HepG2 (cell line): Measurements from ENCODE around the gene CLDN15. TPM values are rescaled to one million over a fixed set of nuclear protein-coding genes. Genes with fewer than 3 reads are reported as not detected.

ENCODE experiments used
- AGO2 ChIP-seq: fragments of 200-400 bp; formaldehyde crosslinking; optimal IDR thresholded peaks from 2 replicates; pipeline ENCODE3; 2017; ENCODE audit warnings: mild to moderate bottlenecking, low read depth, low read length, moderate library complexity
- EED ChIP-seq: sonication (generic); formaldehyde crosslinking; IDR thresholded peaks from 2 replicates; pipeline ENCODE4 v1.5.0; 2020; ENCODE audit warnings: mild to moderate bottlenecking, missing genetic modification reagents
- ESRRA ChIP-seq: sonication (generic); formaldehyde crosslinking; IDR thresholded peaks from 2 replicates; pipeline ENCODE4 v1.5.1; 2020; ENCODE audit warnings: mild to moderate bottlenecking, low read depth, missing genetic modification reagents
- HDAC6 ChIP-seq: fragments of 200-600 bp; sonication (generic); IDR thresholded peaks from 2 replicates; pipeline ENCODE4 v1.7.0; 2017; ENCODE audit warnings: mild to moderate bottlenecking, antibody characterized with exemption, low read length, low read depth
- KDM5B ChIP-seq: sonication (generic); formaldehyde crosslinking; IDR thresholded peaks from 2 replicates; pipeline ENCODE4 v1.4.0; 2020; ENCODE audit warnings: missing genetic modification reagents, mild to moderate bottlenecking, borderline replicate concordance
- KLF13 ChIP-seq: sonication (generic); formaldehyde crosslinking; IDR thresholded peaks from 2 replicates; pipeline ENCODE4 v1.4.0; 2020; ENCODE audit warnings: mild to moderate bottlenecking, missing genetic modification reagents
- NFYB ChIP-seq: sonication (generic); formaldehyde crosslinking; IDR thresholded peaks from 2 replicates; pipeline ENCODE4 v1.4.0; 2020; ENCODE audit warnings: missing genetic modification reagents
- PHF21A ChIP-seq: sonication (generic); formaldehyde crosslinking; IDR thresholded peaks from 2 replicates; pipeline ENCODE4 v1.5.0; 2020; ENCODE audit warnings: mild to moderate bottlenecking, missing genetic modification reagents
- ZC3H13 ChIP-seq: sonication (generic); formaldehyde crosslinking; IDR thresholded peaks from 2 replicates; pipeline ENCODE4 v1.8.1; 2023; ENCODE audit warnings: mild to moderate bottlenecking, missing genetic modification reagents, moderate library complexity
- ZNF225 ChIP-seq: sonication (generic); formaldehyde crosslinking; IDR thresholded peaks from 2 replicates; pipeline ENCODE4 v1.4.0; 2020; ENCODE audit warnings: mild to moderate bottlenecking, missing genetic modification reagents
- ZNF558 ChIP-seq: sonication (generic); formaldehyde crosslinking; IDR thresholded peaks from 2 replicates; pipeline ENCODE4 v1.9.0; 2022; ENCODE audit warnings: mild to moderate bottlenecking, missing genetic modification reagents, borderline replicate concordance
- ZNF761 ChIP-seq: sonication (generic); formaldehyde crosslinking; conservative IDR thresholded peaks from 2 replicates; pipeline ENCODE4 v1.4.0; 2020; ENCODE audit warnings: mild to moderate bottlenecking, missing genetic modification reagents
- polyA plus RNA-seq, 8 experiments: library from polyadenylated mRNA; depleted of rRNA in 3 of 8; stranded (reverse) in 7 of 8; unstranded in 1 of 8; fragments of >200 nt; fragmentation: Illumina TruSeq in 4 of 8; extraction: Trizol in 4 of 8; gene quantifications; 2 replicates each; pipeline versions ENCODE4 v1.2.1 to v1.2.3, GENCODE V29; 2011 to 2016; ENCODE audit warnings: low read depth in 4 of 8, missing spikeins in 1 of 8, mixed read lengths in 1 of 8; ENCODE audit not compliant: insufficient read depth in 1 of 8
- total RNA-seq, 5 experiments: library from RNA; depleted of rRNA; stranded (reverse); fragments of >200 nt; fragmentation: Illumina TruSeq; extraction: Trizol; gene quantifications; 2 replicates each; pipeline ENCODE4 v1.2.3, GENCODE V29; 2016; ENCODE audit warnings: low read depth in 1 of 5
- TF ChIP-seq, protein P1 (sequence below): sonication (generic); formaldehyde crosslinking; IDR thresholded peaks from 2 replicates; pipeline ENCODE4 v1.4.0; 2020; ENCODE audit warnings: missing genetic modification reagents, borderline replicate concordance
- TF ChIP-seq, protein P2 (sequence below): sonication (generic); formaldehyde crosslinking; IDR thresholded peaks from 2 replicates; pipeline ENCODE4 v1.4.0; 2020; ENCODE audit warnings: missing genetic modification reagents
- TF ChIP-seq, protein P3 (sequence below), 2 experiments: fragments of 450-650 bp in 1 of 2; sonication (generic) in 1 of 2; formaldehyde crosslinking; IDR thresholded peaks; 2 replicates each; pipeline versions ENCODE4 v1.5.0 to v1.8.0; 2020 to 2022; ENCODE audit warnings: mild to moderate bottlenecking in 1 of 2, missing genetic modification reagents in 1 of 2
- TF ChIP-seq, protein P4 (sequence below): sonication (generic); formaldehyde crosslinking; IDR thresholded peaks from 2 replicates; pipeline ENCODE4 v1.4.0; 2020; ENCODE audit warnings: mild to moderate bottlenecking, low read depth, missing genetic modification reagents

CLDN15 gene
- total and polyA plus RNA-seq, 2 of the 13 experiments (the other 11 are each of a cell fraction or from before 2014, with no cell fraction given) = 7.1 to 17.8 TPM

DNA sequence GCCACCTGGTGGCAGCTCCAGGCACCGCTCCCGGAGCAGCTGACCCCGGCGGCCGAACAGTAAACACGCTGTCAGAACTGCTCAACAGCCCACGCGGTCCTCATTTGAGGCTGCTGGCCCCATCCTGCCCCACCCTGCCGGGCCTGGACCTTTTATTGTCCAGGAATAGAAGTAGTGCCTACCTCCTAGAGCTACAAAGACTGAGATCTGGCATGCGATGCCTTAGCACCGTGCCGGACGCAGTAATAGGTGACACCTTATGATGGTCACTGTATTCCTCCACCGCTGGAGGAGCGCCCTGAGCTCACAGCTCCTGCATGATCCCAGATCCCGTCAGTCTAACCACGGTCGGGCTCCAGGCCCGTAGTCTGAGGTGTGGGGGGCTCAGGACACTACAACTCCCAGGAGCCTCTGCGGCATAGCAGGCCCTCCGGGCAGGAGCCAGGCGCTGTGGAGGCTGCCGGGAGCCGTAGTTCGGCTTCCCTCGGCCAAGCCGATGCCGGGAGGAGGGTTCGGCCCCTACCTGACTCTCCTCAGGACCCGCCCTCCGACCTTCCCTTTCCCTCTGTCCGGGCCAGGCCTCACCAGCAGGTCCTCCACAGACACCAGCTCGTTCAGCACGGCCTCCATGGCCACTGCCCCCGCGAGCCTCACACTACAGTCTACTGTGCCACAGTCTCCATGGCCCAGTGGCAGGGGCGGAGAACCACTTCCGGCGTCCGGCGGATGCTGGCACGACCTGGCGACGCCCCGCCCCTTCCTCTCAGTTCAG, 7.0 kb upstream of the CLDN15 start, which contains the start of gene FIS1 (continued):
- TF ChIP-seq, protein P1, sequence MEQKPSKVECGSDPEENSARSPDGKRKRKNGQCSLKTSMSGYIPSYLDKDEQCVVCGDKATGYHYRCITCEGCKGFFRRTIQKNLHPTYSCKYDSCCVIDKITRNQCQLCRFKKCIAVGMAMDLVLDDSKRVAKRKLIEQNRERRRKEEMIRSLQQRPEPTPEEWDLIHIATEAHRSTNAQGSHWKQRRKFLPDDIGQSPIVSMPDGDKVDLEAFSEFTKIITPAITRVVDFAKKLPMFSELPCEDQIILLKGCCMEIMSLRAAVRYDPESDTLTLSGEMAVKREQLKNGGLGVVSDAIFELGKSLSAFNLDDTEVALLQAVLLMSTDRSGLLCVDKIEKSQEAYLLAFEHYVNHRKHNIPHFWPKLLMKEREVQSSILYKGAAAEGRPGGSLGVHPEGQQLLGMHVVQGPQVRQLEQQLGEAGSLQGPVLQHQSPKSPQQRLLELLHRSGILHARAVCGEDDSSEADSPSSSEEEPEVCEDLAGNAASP (CRISPR knock-in tag) = 0 out of 2 replicates have a peak, but pooled peaks have one; percentile 9
- TF ChIP-seq ZNF761 (no peak), ZNF225 (CRISPR knock-in tag) (0 out of 2 replicates have a peak, but pooled peaks have one; percentile 48), ZC3H13 (peak; percentile 91), ZNF558 (CRISPR knock-in tag) (peak; percentile 93), KDM5B (CRISPR knock-in tag) (peak; percentile 73; the same call in 1 of the 2 replicates), NFYB (CRISPR knock-in tag) (peak; percentile 33; the same call in 1 of the 2 replicates), AGO2 (peak; percentile 98), PHF21A (CRISPR knock-in tag) (peak; percentile 75; the same call in 1 of the 2 replicates), HDAC6 (no peak), KLF13 (CRISPR knock-in tag) (no peak), ESRRA (CRISPR knock-in tag) (no peak; the same call in 1 of the 2 replicates), EED (CRISPR knock-in tag) (no peak; the same call in 1 of the 2 replicates)
- TF ChIP-seq, protein P2, sequence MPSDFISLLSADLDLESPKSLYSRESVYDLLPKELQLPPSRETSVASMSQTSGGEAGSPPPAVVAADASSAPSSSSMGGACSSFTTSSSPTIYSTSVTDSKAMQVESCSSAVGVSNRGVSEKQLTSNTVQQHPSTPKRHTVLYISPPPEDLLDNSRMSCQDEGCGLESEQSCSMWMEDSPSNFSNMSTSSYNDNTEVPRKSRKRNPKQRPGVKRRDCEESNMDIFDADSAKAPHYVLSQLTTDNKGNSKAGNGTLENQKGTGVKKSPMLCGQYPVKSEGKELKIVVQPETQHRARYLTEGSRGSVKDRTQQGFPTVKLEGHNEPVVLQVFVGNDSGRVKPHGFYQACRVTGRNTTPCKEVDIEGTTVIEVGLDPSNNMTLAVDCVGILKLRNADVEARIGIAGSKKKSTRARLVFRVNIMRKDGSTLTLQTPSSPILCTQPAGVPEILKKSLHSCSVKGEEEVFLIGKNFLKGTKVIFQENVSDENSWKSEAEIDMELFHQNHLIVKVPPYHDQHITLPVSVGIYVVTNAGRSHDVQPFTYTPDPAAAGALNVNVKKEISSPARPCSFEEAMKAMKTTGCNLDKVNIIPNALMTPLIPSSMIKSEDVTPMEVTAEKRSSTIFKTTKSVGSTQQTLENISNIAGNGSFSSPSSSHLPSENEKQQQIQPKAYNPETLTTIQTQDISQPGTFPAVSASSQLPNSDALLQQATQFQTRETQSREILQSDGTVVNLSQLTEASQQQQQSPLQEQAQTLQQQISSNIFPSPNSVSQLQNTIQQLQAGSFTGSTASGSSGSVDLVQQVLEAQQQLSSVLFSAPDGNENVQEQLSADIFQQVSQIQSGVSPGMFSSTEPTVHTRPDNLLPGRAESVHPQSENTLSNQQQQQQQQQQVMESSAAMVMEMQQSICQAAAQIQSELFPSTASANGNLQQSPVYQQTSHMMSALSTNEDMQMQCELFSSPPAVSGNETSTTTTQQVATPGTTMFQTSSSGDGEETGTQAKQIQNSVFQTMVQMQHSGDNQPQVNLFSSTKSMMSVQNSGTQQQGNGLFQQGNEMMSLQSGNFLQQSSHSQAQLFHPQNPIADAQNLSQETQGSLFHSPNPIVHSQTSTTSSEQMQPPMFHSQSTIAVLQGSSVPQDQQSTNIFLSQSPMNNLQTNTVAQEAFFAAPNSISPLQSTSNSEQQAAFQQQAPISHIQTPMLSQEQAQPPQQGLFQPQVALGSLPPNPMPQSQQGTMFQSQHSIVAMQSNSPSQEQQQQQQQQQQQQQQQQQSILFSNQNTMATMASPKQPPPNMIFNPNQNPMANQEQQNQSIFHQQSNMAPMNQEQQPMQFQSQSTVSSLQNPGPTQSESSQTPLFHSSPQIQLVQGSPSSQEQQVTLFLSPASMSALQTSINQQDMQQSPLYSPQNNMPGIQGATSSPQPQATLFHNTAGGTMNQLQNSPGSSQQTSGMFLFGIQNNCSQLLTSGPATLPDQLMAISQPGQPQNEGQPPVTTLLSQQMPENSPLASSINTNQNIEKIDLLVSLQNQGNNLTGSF (CRISPR knock-in tag) = 0 out of 2 replicates have a peak, but pooled peaks have one; percentile 24
- TF ChIP-seq, protein P3, sequence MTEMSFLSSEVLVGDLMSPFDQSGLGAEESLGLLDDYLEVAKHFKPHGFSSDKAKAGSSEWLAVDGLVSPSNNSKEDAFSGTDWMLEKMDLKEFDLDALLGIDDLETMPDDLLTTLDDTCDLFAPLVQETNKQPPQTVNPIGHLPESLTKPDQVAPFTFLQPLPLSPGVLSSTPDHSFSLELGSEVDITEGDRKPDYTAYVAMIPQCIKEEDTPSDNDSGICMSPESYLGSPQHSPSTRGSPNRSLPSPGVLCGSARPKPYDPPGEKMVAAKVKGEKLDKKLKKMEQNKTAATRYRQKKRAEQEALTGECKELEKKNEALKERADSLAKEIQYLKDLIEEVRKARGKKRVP (CRISPR knock-in tag; IDR thresholded peaks at IDR 0.05) = peak in 1 of 2 experiments; percentile 12; a peak in 1 of 4 replicates
- TF ChIP-seq, protein P4, sequence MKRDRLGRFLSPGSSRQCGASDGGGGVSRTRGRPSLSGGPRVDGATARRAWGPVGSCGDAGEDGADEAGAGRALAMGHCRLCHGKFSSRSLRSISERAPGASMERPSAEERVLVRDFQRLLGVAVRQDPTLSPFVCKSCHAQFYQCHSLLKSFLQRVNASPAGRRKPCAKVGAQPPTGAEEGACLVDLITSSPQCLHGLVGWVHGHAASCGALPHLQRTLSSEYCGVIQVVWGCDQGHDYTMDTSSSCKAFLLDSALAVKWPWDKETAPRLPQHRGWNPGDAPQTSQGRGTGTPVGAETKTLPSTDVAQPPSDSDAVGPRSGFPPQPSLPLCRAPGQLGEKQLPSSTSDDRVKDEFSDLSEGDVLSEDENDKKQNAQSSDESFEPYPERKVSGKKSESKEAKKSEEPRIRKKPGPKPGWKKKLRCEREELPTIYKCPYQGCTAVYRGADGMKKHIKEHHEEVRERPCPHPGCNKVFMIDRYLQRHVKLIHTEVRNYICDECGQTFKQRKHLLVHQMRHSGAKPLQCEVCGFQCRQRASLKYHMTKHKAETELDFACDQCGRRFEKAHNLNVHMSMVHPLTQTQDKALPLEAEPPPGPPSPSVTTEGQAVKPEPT (CRISPR knock-in tag) = 0 out of 2 replicates have a peak, but pooled peaks have one; percentile 53
